GM18867 (cell line): Measurements from ENCODE around the gene GATB.

Experiments used
- ATAC-seq: cut with Tn5 transposase; IDR thresholded peaks from one replicate; pipeline ENCODE4 v1.9.1; 2021; ENCODE audit warnings: mild to moderate bottlenecking, moderate library complexity; ENCODE audit not compliant: unreplicated experiment

GATB gene

DNA sequence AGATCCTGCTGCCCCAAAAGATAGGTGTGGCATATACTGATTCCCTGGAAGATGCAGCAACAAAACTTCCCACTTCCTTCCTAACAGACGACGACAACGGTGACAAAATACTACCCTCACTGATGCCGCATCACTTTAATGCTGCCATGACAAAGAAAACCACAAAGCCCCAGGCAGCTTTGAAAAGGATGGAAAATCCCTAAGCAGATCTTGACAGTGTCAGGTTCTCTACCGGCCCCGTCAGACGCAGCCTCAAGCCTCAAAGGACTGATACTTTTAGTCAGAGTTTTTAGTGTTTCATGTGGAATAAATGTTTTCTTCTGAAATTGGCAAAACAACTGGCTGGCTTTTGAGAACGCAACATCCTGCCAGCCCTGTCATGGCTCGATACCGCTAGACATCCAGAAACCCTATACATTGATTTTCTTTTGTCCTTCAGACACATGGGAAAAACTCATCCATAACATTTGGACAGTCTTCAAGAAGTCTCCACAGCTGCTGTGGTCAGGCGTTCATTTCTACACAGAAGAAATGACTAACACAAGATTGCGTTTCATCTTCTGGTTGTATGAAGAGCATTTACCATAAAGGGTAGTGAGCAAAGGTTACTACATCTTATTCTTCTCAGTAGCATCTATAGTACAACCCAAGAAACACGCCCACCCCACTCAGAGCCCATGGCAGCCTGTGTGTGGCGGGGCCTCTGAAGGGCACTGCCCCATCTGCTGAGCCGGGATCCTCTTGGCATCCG, 60.1 kb downstream of the GATB start:
- ATAC-seq = no peak

- no peak for ATAC-seq
These were observed 62.6 kb downstream of the GATB start for GRCh38 chr4:151698213-151698612.

GRCh38 chr4:151694961-151695720, 65.7 kb downstream of the GATB start:
- no peak for ATAC-seq

GRCh38 chr4:151692821-151693673, 67.8 kb downstream of the GATB start:
- no peak for ATAC-seq

GRCh38 chr4:151692443-151692782, 68.4 kb downstream of the GATB start:
- ATAC-seq = no peak

DNA sequence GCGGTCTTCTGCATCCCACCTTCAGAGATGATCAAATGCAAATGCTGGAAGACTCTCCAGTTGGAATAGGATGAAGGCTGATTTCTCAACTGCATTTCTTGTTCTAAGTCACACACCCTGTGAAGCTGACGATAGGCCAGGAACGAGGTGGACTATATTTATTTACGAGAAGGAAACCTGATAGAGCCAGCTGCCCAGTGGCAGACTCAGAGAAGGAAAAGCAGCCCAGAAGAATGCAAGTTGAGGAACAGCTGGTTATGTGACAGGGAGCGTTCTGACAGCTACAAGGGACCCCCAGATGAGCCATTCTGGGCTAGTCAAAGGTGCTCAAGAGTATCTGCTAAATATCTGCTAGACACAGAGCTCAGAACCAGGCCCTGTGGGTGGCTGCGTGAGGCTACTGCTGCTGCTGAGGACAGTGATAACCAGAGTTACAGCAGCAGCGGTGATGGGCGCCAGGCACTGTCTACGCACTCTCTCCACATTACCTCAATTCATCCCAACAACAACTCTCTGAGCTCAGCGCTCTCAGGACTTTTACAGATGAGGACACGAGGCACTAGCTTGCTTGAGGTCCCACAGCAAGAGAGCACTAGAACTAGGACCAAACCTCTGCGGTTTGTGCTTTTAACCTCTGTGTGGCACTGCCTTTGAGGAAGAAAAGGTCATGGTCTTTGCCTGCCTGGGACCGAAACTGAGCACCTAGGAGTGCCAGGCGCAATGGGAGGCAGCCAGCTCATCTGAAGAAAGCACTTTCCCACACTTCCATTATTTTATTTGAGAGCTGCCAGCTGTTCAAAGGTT, 69.0 kb downstream of the GATB start:
- no peak for ATAC-seq

DNA sequence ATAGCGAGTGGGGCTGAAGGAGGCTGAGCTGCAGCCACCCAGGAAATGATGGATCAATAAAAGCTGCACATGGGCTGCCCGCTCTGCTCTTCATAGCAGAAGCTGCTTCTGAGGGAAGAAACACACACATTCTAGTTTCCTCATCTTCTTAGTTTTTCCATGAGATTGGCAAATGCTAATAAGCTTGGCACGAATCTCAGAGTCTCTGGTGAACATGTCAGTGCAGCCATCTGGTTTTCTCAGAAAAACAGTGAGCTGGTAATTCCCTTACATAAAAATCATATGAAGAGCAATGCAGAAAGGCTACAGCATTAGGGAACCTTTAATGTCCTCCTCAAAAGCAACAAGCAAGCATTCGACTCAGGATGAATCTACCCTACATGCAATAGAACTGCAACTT, 69.9 kb downstream of the GATB start:
- ATAC-seq = no peak

GRCh38 chr4:151690164-151690870, 70.5 kb downstream of the GATB start:
- no peak for ATAC-seq

- no peak for ATAC-seq
These were observed 71.4 kb downstream of the GATB start for GRCh38 chr4:151689211-151689991.

DNA sequence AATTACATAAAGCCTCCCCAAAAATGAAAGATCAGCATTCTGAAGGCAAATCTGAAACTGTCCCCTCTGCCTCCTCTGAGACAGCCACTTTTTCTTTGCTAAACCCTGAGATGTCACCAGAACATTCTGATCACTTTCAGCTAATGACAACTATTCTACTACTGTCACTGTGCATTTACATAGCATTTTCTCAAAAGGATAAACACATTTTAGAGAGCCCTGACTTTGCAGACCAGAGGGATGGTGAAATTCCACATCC, 72.1 kb downstream of the GATB start:
- no peak for ATAC-seq

DNA sequence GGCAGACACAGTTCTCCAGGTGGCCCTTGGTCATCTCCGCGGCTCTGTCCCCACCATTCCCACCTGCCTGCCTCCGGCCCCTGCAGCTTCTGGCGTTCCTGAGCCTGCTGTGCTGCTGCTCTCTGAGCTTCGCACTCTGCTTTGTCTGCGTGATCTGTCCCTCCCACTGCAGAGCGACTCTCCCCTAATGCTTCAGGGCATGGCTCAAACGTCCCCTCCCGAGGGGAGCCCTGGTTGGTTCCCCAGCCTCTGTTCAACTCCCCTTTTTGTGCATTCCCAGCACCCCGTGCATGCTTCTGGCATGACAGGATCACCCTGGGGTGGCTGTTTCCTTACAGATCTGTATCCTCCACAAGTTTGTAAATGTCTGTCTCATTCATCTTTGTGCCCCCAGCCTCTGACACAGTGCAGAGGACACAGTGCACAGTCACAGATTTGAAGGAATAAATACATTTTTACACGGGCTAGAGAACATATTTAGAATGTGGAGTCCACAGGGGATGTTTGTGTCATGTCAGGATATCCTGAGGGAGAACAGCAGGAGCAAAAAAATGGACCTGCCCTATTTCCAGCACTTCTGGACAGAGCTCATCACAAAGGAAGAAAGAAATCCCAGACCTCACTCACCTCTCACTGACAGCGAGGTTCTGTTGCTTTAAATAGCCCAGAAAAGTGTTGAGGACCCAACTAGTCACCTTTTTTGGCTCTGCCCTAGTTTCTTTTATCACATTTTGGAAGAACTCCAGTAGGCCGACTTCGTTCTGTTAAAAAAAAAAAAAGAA, 72.6 kb downstream of the GATB start:
- ATAC-seq = no peak

DNA sequence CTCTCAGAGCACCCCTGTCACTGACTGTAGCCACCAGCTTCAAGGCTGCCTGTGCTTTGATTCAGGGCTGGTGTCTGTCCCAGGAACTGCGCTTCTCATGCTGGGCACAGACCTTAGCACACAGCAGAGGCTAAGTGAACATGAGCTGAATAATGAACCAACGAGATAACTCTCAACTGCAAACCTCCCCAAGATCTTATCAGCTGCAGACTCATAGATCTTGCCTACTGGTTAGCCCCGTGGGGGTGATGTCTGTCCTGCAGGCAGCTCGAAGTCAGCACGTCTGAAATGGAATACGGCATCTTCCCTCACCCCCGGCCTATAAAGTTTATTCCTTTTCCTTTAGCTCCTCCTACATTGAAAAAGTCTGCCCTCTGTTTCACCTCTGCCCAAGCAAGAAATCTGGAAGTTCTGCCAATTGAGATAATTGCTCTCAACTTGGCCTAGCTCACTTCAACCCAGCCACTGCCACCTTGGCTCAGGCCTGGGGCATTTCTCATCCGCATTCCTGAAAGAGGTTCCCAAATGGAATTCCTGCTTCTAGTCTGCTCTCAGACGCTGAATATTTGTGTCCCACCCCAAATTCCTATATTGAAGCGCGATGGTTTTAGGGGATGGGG, 73.7 kb downstream of the GATB start:
- no peak for ATAC-seq

DNA sequence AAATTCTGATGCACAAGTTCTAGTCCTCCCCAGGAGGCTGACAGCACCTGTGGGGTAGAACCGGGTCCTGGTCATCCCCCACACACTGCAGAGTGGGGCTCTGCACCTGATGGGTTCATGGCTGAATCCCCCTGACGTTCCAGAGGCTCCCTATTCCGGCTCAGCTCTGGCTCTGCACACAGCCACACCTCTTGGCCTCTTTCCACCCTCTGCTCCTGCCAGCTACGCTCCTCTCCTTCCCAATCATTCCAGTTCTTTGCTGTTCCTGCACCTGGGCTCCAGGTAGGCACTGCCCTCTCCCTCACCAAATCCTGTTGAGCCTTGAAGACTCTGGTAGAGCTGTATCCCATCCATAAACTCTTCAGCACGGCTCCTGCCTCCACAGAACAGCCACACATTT, 75.5 kb downstream of the GATB start:
- ATAC-seq = no peak

GRCh38 chr4:151681085-151681484, 79.7 kb downstream of the GATB start:
- no peak for ATAC-seq

DNA sequence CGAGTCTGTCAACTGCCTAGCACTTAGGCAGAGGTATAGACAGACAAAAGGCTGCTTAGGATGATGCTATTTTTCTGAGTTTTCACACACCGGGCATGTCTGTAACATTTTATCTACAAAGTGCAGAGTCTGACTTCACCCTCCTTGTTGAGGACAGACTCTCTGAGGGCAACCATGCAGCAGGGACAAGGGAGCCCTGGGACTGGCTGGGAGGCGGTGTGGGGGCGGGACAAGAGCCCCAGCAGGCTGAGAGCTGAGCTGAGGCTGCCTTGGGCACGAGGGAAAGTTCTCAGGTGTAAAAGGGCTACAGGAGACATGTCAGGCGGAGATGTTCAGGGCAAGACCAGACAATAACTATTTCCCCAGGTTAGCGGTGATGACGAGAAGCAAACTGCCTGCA, 81.6 kb downstream of the GATB start:
- no peak for ATAC-seq

GRCh38 chr4:151678048-151678872, 82.5 kb downstream of the GATB start:
- ATAC-seq = no peak

DNA sequence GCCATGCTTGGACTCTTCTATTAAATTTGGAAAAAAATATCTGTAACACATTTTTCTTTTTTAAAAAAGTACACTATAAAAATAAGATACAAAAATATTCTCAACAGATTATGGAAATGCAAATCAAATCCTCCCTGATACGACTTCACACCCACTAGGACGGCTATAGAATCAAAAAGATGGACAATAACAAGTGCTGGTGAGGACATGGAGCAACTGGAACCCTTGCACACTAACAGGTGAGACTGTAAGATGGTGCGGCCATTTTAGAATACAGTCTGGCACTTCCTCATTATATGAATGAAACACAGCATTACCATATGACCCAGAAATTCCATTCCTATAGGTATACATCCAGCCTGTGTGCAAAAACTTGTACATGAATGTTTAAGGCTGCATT, 83.6 kb downstream of the GATB start:
- no peak for ATAC-seq

DNA sequence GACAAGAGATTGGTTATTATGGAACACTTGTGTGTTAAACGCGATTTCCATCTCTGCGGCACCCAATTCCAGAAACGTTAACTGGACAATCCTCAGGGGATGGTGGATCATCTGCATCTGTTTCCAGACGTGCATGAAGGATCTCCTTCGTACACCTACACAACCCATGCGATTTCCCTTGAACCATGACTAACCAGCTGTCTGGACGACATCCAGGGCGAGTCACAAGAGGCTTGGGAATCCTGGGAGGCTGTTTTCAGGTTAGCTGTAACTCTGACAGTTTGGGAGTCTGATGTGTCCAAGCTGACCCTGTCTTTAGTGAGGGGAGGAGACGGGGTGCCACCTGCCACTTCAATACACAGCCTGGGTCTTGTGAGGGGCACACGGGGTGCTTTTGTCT, 84.5 kb downstream of the GATB start:
- no peak for ATAC-seq
